ENCODE results near the gene FSIP2.

The FSIP2 gene

GRCh38 chr2:185738679-185739472 is at the start of gene FSIP2:
FSIP2 (plus strand) TSS chr2:185738804; CDS start chr2:185738895, 91 bp downstream.
- DNase-seq (ENCODE audit: low read depth in 2 of 2): peak; percentile 23 to 25

DNA sequence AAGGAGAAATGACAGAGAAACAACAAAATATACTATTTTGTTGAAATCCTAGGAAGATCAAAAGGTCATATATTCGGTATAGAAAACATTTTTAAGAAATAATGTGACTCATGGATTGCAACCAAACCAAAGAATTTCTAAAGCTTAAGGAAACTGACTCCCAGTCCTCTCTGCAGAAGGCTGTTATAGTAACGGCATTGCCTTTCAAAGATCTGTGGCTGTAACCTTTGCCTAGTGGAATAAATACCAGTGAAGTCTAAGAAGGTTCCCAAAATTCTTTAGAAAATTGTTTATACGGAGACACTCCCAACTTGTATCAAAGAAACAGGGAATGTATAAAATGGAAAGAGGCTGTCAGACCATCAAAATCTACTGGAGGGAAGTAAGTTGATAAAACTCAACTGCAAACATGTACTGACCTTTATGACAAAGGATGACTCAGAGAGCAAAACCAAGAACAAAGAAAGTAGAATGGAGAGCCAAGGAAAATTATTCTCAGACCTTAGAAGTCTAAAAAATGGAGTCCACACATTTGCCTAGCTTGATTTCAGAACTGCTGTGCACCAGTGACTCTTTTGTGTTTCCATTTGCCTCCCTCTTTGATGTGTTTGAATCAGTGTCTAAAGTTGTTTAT is 48.6 kb upstream of the FSIP2 start:
- no peak for DNase-seq (ENCODE audit: low read depth in 2 of 2)

DNA sequence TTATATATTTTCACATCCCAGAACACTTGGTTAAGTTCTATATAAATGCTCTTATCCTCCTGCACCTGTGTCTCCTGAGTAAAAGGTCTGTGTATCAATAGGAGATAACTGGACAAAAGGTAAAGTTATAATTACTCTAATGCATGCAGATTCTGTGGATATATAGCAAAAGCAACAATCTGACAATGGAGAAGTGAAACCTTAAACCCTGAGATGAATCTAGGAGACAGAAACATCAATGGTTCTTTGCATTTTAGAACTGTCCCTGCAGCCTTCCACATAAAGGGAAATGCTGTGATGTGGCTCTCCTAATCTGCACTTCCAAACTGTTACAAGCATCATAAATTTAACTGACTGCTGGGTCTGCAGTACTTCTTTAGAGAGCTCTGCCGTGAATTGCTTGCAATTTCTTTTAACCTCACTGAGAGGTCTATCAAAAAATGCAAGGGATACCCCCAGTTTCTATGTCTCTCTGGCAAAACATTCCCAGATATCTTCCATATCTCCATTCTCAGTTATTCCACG is 42.8 kb upstream of the FSIP2 start:
- DNase-seq (ENCODE audit: low read depth in 2 of 2): no peak

GRCh38 chr2:185700883-185701282 is 37.7 kb upstream of the FSIP2 start:
- DNase-seq (ENCODE audit: low read depth in 2 of 2): no peak

- no peak for DNase-seq (ENCODE audit: low read depth in 2 of 2)
These were observed 3.9 kb upstream of the FSIP2 start for GRCh38 chr2:185734658-185735057.

DNA sequence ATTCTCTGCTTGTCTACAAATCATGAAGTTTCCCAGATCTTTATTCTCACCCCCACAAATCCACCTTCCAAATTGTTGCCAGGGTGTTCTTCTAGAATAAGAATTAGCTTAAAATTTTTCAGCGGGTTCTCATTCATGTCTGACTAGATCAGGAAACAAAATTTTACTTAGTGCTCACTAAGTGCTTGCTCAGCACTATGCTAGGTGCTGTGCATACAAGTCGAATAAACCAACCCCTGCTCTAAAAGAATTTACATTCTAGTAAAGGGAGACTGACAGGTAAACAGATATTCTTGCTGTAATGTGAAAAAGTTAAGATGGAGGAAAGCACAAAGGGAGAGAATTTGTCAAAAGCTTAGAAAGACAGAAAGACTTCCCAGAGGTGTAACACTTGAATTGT is 2.4 kb upstream of the FSIP2 start:
- DNase-seq (ENCODE audit: low read depth in 2 of 2): no peak

DNA sequence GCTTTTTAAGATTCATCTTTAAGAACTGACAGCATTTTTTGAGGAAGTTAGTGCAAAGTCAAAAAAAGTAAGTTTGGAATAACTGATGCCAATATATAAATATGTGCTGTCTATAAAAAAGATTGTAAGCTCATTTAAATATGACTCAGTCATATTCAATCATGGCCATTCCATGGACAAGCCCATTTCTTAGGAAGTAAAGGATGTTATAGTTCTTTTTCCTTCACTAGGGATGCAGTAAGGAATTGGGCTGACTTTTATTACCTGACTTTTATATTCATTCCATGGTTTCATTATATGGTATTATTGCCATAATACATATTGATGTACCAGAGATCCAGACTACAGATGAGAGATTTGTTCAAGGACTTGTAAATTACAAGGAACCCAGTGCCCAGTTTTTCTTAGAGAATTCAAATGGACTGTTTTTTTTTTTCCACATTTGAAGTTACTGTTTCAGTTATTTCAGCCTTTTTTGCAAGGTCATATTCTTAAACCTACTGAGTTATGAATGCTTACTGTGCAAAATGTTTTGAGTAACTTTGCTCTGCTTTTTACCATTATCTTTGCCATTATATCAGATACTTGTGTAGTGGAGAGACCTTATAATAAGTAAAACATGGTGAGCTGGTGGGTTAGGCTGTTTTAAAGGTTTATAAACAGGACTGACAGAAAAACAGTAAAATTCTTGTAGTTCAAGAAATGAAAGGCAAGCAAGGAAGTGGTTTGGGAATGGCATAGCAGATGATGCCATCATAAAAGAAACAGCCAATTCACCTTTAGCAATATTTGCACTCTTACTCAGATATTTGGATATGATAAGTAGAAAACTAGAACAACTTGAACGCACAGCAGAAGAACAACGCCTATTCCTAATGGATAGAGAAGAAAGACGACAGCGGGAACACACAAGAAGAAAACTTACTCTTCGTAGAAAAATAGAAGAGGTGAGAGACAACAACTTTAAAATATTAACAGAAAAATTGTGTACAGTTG is 7.6 kb downstream of the FSIP2 start:
- no peak for DNase-seq (ENCODE audit: low read depth in 2 of 2)

DNA sequence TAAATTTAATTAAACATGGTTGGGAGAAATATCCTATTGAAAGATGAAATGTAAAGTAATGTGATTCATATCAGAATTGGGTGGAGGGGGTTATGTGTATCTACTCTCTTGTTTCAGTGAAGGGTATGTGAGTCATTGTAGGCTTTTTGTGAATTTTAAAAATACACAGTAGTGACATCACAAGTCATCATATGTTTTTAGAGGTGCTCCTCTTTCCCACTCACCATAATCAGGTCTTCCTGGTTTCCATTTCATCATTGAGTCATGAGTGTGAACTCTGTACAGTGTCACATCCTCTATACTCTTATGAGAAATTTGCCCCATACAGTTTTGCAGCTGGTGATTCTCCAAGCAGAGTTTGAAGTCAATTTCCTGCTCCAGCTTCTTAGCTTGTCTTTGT is 18.8 kb downstream of the FSIP2 start:
- DNase-seq (ENCODE audit: low read depth in 2 of 2): no peak

GRCh38 chr2:185771396-185771795 is 32.8 kb downstream of the FSIP2 start:
- DNase-seq (ENCODE audit: low read depth in 2 of 2): no peak

- no peak for DNase-seq (ENCODE audit: low read depth in 2 of 2)
These were observed 42.3 kb downstream of the FSIP2 start for GRCh38 chr2:185780890-185781289.

DNA sequence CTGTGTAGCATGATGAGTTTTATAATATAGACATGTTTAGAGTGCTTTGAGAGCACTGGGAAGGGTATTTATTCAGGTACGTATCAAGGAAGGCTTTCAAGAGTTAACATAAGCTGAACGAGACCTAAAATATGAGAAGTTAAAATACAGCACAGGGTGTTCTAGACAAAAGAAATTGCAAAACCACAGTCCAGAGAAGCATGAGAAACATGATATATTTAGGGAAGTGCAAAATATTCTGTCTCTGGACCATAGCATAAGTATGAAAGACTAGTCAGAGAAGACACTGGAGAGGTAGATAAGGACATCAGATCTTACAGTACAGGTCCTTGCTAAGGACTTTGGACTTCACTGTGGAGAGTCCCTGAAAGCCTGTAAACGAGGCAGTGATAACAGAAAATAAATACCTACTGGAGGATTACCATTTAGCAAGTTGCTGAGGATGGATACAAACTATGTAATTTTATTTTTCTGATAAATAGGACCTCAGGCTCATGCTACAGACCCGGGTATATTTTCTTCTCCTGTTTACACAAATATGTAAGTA is 43.7 kb downstream of the FSIP2 start:
- DNase-seq (ENCODE audit: low read depth in 2 of 2): no peak

- no peak for DNase-seq (ENCODE audit: low read depth in 2 of 2)
These were observed 46.6 kb downstream of the FSIP2 start for GRCh38 chr2:185785156-185785555.

GRCh38 chr2:185785851-185786473 is 47.4 kb downstream of the FSIP2 start:
- no peak for DNase-seq (ENCODE audit: low read depth in 2 of 2)

- DNase-seq (ENCODE audit: low read depth in 2 of 2): no peak
These were observed 48.9 kb downstream of the FSIP2 start for GRCh38 chr2:185787227-185788145.

DNA sequence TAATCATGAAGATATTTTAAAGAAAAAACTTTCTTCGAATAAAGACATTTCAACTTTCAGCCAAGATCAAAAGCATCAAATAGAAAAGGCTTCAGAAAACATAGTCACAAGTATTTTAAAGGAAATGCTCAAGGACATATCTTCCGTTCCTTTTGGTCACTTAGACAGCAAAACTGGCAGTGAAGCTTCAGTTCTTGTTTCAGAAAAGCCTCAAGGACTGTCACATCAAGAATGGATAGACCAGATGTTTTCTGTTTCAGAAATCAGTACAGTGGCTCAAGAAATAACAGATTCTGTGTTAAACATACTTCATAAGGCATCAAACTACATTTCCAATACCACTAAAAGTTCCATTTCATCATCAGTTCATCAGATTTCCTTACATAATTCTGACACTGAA is 51.8 kb downstream of the FSIP2 start:
- DNase-seq (ENCODE audit: low read depth in 2 of 2): no peak

DNA sequence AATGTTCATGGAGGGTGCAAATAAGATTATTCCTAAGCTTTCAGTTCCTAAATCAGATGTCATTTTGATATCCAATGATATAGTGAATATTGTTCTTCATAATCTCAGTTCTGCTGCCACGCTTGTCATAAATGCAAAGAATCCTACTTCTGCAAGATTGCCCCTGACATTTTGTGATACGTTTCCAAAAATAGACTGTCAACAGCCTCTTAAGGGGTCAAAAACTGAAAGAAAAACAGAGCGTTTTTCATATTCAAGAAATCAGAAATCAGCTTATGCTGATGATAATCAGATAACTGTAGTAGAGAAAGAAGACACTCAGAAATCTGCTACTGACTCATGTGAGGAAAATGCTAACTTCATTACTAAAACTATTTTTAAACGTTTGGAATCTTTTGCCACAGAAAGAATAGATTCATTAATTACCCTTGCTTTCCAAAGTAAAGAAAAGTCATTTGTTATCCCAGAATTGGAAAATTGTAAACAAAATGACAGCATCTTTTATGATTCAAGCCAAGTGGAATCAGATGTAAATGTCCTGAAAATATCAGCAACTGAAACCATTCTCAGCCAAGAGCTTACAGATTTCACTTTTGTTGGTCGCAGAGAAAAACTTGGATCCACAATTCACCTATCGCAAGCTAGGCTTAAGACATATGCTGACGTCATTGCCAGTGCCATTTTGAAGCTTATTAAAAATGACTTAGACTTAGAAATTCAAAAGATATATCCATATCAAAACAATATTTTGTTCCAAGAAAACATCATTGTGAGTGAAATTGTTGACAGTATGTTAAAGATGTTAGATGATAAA is 55.1 kb downstream of the FSIP2 start:
- DNase-seq (ENCODE audit: low read depth in 2 of 2): no peak

DNA sequence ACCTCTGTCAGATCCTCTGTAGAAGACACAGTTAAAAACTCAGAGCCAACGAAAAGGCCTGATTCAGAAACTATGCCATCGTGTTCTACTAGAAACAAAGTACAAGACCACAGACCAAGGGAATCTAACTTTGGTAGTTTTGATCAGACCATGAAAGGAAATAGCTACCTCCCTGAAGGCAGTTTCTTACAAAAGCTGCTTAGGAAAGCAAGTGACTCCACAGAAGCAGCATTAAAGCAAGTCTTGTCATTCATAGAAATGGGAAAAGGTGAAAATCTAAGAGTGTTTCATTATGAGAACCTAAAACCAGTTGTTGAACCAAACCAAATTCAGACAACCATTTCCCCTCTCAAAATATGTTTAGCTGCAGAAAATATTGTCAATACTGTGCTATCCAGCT is 58.2 kb downstream of the FSIP2 start:
- DNase-seq (ENCODE audit: low read depth in 2 of 2): no peak

- DNase-seq (ENCODE audit: low read depth in 2 of 2): no peak
These were observed 64.3 kb downstream of the FSIP2 start for GRCh38 chr2:185802926-185803325.

- DNase-seq (ENCODE audit: low read depth in 2 of 2): no peak
These were observed 68.2 kb downstream of the FSIP2 start for GRCh38 chr2:185806783-185807182.

Data from stimulated activated CD8-positive, alpha-beta memory T cell treated with anti-CD3 and anti-CD28 coated beads, Interleukin-15, amount 100 ng/mL, for 48 hours (primary cell).